Measurements from ENCODE around the gene SPATA9. TPM values are rescaled to one million over a fixed set of nuclear protein-coding genes. Genes with fewer than 3 reads are reported as not detected.

The SPATA9 gene
- total and polyA plus RNA-seq, 2 of the 13 experiments (the other 11 are each of a cell fraction or from before 2014, with no cell fraction given): not detected

DNA sequence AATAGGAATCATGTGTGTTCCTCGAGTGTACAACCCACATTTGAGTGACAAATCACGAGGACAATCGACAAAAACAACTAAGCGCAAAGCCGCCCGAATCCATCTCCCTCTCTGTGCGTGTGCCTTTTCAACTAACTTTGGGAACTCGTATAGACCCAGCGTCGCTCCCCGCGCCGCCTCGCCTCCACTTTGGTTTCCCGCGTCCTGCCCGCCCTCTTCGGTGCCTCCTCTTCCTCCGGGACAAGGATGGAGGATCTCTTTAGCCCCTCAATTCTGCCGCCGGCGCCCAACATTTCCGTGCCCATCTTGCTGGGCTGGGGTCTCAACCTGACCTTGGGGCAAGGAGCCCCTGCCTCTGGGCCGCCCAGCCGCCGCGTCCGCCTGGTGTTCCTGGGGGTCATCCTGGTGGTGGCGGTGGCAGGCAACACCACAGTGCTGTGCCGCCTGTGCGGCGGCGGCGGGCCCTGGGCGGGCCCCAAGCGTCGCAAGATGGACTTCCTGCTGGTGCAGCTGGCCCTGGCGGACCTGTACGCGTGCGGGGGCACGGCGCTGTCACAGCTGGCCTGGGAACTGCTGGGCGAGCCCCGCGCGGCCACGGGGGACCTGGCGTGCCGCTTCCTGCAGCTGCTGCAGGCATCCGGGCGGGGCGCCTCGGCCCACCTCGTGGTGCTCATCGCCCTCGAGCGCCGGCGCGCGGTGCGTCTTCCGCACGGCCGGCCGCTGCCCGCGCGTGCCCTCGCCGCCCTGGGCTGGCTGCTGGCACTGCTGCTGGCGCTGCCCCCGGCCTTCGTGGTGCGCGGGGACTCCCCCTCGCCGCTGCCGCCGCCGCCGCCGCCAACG is 62.5 kb downstream of the SPATA9 start, which contains the start of gene GPR150 (continued):
- TF ChIP-seq IKZF5 (CRISPR knock-in tag; IDR thresholded peaks at IDR 0.05): 0 out of 2 replicates have a peak, but pooled peaks have one; percentile 14
- no peak for TF ChIP-seq MBNL3 (CRISPR knock-in tag; conservative IDR thresholded peaks at IDR 0.05)
- 0 out of 2 replicates have a peak, but pooled peaks have one; percentile 12 for TF ChIP-seq POGK (CRISPR knock-in tag; conservative IDR thresholded peaks at IDR 0.05)
- no peak for TF ChIP-seq PAF1 (CRISPR knock-in tag; IDR thresholded peaks at IDR 0.05)
- TF ChIP-seq HMG20B (CRISPR knock-in tag; conservative IDR thresholded peaks at IDR 0.05): no peak
- peak; percentile 71; the same call in 1 of the 2 replicates for TF ChIP-seq ZNF879 (CRISPR knock-in tag; IDR thresholded peaks at IDR 0.05)
- TF ChIP-seq KLF9 (CRISPR knock-in tag; IDR thresholded peaks at IDR 0.05; ENCODE audit: low read depth): no peak
- peak; percentile 63; the same call in 1 of the 2 replicates for TF ChIP-seq ATF7-NPFF (CRISPR knock-in tag; IDR thresholded peaks at IDR 0.05; ENCODE audit: low read depth)
- 0 out of 2 replicates have a peak, but pooled peaks have one; percentile 16 for TF ChIP-seq CREB3 (CRISPR knock-in tag; IDR thresholded peaks at IDR 0.05)
- TF ChIP-seq ZNF883 (CRISPR knock-in tag; IDR thresholded peaks at IDR 0.05; ENCODE audit: not compliant biosample characterization): peak; percentile 32
- TF ChIP-seq ZNF317 (CRISPR knock-in tag; IDR thresholded peaks at IDR 0.05): no peak
- no peak for TF ChIP-seq KLF6 (CRISPR knock-in tag; IDR thresholded peaks at IDR 0.05)
- TF ChIP-seq, protein P1, sequence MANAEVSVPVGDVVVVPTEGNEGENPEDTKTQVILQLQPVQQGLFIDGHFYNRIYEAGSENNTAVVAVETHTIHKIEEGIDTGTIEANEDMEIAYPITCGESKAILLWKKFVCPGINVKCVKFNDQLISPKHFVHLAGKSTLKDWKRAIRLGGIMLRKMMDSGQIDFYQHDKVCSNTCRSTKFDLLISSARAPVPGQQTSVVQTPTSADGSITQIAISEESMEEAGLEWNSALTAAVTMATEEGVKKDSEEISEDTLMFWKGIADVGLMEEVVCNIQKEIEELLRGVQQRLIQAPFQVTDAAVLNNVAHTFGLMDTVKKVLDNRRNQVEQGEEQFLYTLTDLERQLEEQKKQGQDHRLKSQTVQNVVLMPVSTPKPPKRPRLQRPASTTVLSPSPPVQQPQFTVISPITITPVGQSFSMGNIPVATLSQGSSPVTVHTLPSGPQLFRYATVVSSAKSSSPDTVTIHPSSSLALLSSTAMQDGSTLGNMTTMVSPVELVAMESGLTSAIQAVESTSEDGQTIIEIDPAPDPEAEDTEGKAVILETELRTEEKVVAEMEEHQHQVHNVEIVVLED (CRISPR knock-in tag; IDR thresholded peaks at IDR 0.05; ENCODE audit: borderline replicate concordance): no peak
- TF ChIP-seq ZNF124 (CRISPR knock-in tag; IDR thresholded peaks at IDR 0.05): no peak
- TF ChIP-seq ARHGAP35 (CRISPR knock-in tag; IDR thresholded peaks at IDR 0.05; ENCODE audit: borderline replicate concordance): peak; percentile 37; the same call in 1 of the 2 replicates
- no peak; the same call in 1 of the 2 replicates for TF ChIP-seq ZNF333 (CRISPR knock-in tag; IDR thresholded peaks at IDR 0.05; ENCODE audit: borderline replicate concordance)
- no peak for TF ChIP-seq RNF2 (conservative IDR thresholded peaks at IDR 0.05; ENCODE audit: low read depth)
- TF ChIP-seq ZNF234 (CRISPR knock-in tag; conservative IDR thresholded peaks at IDR 0.05): no peak
- TF ChIP-seq PHF8 (CRISPR knock-in tag; IDR thresholded peaks at IDR 0.05): peak; percentile 21; the same call in 1 of the 2 replicates
- no peak for TF ChIP-seq REL (CRISPR knock-in tag; conservative IDR thresholded peaks at IDR 0.05)
- TF ChIP-seq MAZ (IDR thresholded peaks at IDR 0.05; ENCODE audit: borderline replicate concordance, low read depth, low read length): no peak
- TF ChIP-seq MAZ (CRISPR knock-in tag; IDR thresholded peaks at IDR 0.05; ENCODE audit: low read depth): 0 out of 2 replicates have a peak, but pooled peaks have one; percentile 54
- TF ChIP-seq PRMT3 (CRISPR knock-in tag; IDR thresholded peaks at IDR 0.05; ENCODE audit: borderline replicate concordance, low read depth): 0 out of 2 replicates have a peak, but pooled peaks have one; percentile 42
